ENCODE results near the gene CYTH3.

Gene CYTH3

GRCh38 chr7:6161463-6162330, 110.7 kb downstream of the CYTH3 start:
- TF ChIP-seq CTCF (conservative IDR thresholded peaks at IDR 0.05; ENCODE audit: low read depth, low read length), result no peak
- H3K4me3 ChIP-seq (ENCODE audit: low read depth, low read length), result no peak overlapping the region
- no peak for DNase-seq (ENCODE audit: low read depth)

DNA sequence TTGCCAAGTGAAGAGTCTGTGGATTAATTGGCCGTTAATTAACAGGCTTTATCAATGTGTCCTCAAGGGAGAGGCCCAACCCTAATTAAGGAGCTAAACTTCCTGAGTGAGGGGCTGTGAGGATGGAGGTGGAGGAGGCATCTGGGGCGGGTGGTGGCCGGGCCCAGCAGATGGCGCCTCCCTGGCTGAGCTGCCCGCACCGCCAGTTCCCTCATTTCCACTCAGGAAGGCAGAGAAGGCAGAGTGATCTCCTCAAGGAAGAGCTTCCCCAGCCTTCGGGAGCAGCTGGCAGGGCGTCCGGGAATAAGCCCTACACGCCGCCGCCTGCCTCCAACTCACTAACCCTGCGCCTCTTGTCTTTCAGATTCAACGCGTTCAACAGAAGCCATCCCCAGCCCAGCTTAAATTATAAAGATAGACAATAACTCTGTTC, 112.2 kb downstream of the CYTH3 start:
- DNase-seq (ENCODE audit: low read depth), result peak; percentile 71
- H3K4me3 ChIP-seq (ENCODE audit: low read depth, low read length), result no peak overlapping the region
- peak; percentile 86 for TF ChIP-seq CTCF (conservative IDR thresholded peaks at IDR 0.05; ENCODE audit: low read depth, low read length)

- TF ChIP-seq CTCF (conservative IDR thresholded peaks at IDR 0.05; ENCODE audit: low read depth, low read length), result peak; percentile 1
These were observed 112.8 kb downstream of the CYTH3 start for GRCh38 chr7:6159524-6160031.

GRCh38 chr7:6159097-6159483, 113.3 kb downstream of the CYTH3 start:
- H3K4me3 ChIP-seq (ENCODE audit: low read depth, low read length), result no peak overlapping the region
- no peak for TF ChIP-seq CTCF (conservative IDR thresholded peaks at IDR 0.05; ENCODE audit: low read depth, low read length)
- no peak for DNase-seq (ENCODE audit: low read depth)

More at GRCh38 chr7:6159524-6160031, 112.8 kb downstream of the CYTH3 start:
- DNase-seq (ENCODE audit: low read depth), result no peak
- H3K4me3 ChIP-seq (ENCODE audit: low read depth, low read length), result no peak overlapping the region

DNA sequence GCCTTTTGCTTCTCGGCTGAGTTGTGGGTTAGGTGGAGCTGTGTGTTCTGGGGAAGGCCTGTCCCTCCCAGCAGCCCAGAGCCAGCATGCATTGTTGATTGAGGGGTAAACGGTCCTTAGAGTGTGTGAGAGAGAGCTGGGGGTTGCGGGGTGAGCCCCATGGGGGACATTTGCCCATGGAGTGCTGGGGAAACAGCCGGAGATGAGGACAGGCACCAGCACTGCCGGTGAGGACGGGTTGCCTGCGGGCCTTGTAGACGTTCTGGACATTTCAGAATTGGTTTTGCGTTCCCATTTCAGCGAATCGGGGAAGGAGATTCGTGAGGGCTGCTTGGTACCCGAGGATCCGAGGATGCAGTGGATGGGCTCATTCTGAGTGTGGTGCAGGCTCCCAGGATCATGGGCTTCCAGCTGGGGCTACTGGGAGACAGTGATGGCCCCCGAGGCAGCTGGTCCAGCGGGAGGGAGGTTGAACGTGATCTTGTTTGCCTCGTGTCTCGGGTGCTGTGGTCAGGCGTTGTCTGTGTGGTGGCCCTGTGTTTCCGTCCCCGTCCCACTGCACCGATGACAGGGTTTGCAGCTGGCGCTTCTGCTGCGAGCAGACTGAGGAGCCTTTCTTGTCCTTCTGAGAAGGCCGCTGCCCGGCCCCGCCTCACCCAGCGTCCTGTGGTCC, 113.9 kb downstream of the CYTH3 start:
- H3K4me3 ChIP-seq (ENCODE audit: low read depth, low read length), result no peak overlapping the region
- no peak for TF ChIP-seq CTCF (conservative IDR thresholded peaks at IDR 0.05; ENCODE audit: low read depth, low read length)
- DNase-seq (ENCODE audit: low read depth), result no peak

DNA sequence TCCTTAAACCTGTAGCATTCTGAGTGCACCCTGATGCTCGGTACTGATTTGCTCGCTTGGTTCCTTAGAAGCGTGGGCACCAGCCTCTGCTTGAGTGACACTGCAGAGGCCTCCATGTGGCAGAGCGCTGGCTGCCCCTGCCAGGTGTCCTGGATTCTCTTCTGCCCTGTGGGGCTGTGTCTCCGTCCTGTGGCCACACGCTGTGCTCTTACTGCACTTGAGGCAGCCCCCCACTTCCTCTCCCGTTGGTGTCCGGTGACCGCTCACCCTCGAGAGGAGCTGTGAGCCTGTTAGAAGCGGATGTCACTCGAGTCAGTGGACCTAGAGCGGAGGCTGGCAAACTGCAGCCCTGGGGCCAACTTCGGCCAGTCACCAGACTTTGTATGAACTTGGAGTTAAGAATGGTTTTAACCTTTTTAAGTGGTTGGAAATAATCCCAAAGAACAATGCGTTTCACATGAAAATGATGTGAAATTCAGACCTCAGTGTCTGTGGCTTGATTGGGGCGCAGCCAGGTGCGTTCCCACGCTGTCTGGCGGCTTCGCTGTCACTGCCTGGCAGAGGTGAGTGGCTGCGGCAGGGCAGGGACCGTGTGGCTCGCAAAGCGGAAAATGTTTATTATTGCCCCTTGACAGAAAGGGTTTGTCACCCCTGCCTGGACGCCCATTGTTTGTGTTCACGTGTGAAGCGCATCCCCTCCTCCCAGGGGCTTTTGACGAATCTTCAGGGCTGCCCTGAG, 114.6 kb downstream of the CYTH3 start:
- TF ChIP-seq CTCF (conservative IDR thresholded peaks at IDR 0.05; ENCODE audit: low read depth, low read length), result no peak
- no peak for DNase-seq (ENCODE audit: low read depth)

More for the DNA sequence above, 114.6 kb downstream of the CYTH3 start:
- no peak overlapping the region for H3K4me3 ChIP-seq (ENCODE audit: low read depth, low read length)
